CD4-positive, alpha-beta T cell (primary cell): ENCODE measurements around the gene KRT15. TPM values are rescaled to one million over a fixed set of nuclear protein-coding genes. Genes with fewer than 3 reads are reported as not detected.

ENCODE experiments used
- ATAC-seq: fragments of 200-7000 bp; cut with Tn5 transposase; one replicate; pipeline ENCODE4 v1.10.0; 2022; ENCODE audit warnings: mild to moderate bottlenecking; ENCODE audit not compliant: poor library complexity
- CTCF ChIA-PET: fragments of 350-600 bp; sonication (Branson Sonifier 250); formaldehyde crosslinking; loops from one replicate; lab custom pipeline; 2021; ENCODE audit warnings: antibody characterized with exemption, inconsistent platforms; lab: Charles Lee
- POLR2A ChIA-PET: fragments of 350-600 bp; sonication (Branson Sonifier 250); formaldehyde crosslinking; loops from one replicate; lab custom pipeline; 2021; ENCODE audit warnings: antibody characterized with exemption, inconsistent platforms; lab: Charles Lee
- DNase-seq, 14 experiments: peaks; one replicate each; pipeline ENCODE4 v3.0.0-alpha.2; 2013 to 2020; ENCODE audit warnings: mixed read lengths in 2 of 14
- H3K27ac ChIP-seq, 2 donors: one replicate each; pipeline versions ENCODE4 v1.5.1 to v1.7.0; 2013; ENCODE audit warnings: low read length in 2 of 2, low read depth in 1 of 2, mild to moderate bottlenecking in 1 of 2
- H3K27me3 ChIP-seq, 2 experiments: 1 replicate in 1 of 2; 2 replicates in 1 of 2; pipeline versions ENCODE4 v1.6.1 to v1.7.0; 2013; ENCODE audit warnings: low read length in 2 of 2, control low read depth in 1 of 2, mild to moderate bottlenecking in 1 of 2, moderate library complexity in 1 of 2; ENCODE audit not compliant: insufficient read depth in 2 of 2, control insufficient read depth in 1 of 2
- H3K36me3 ChIP-seq: one replicate; pipeline ENCODE4 v1.6.1; 2013; ENCODE audit warnings: low read length, control low read depth; ENCODE audit not compliant: insufficient read depth
- H3K4me1 ChIP-seq: one replicate; pipeline ENCODE4 v1.6.1; 2013; ENCODE audit warnings: low read length, control low read depth; ENCODE audit not compliant: insufficient read depth
- H3K4me3 ChIP-seq: one replicate; pipeline ENCODE4 v1.5.1; 2013; ENCODE audit warnings: mild to moderate bottlenecking, low read length, moderate library complexity
- H3K9me3 ChIP-seq, 2 experiments: 1 replicate in 1 of 2; 2 replicates in 1 of 2; pipeline versions ENCODE4 v1.6.1 to v1.7.0; 2013; ENCODE audit warnings: low read length in 2 of 2, mild to moderate bottlenecking in 2 of 2, control low read depth in 1 of 2, moderate library complexity in 1 of 2; ENCODE audit not compliant: control insufficient read depth in 1 of 2, insufficient read depth in 1 of 2
- H3K27ac Mint-ChIP-seq: one replicate; pipeline ENCODE4 v1.8.0; 2020; ENCODE audit warnings: mixed read lengths
- H3K27me3 Mint-ChIP-seq: one replicate; pipeline ENCODE4 v1.8.0; 2021; ENCODE audit warnings: mixed read lengths
- H3K36me3 Mint-ChIP-seq: one replicate; pipeline ENCODE4 v1.8.0; 2021; ENCODE audit warnings: low read depth, mixed read lengths
- H3K4me1 Mint-ChIP-seq: one replicate; pipeline ENCODE4 v1.8.0; 2021; ENCODE audit warnings: low read depth, mixed read lengths
- H3K4me3 Mint-ChIP-seq: one replicate; pipeline ENCODE4 v1.8.0; 2020; ENCODE audit warnings: mild to moderate bottlenecking, mixed read lengths
- H3K9me3 Mint-ChIP-seq: one replicate; pipeline ENCODE4 v1.8.0; 2020; ENCODE audit warnings: mixed read lengths
- intact Hi-C, 2 experiments: fragments of 100-400 bp; cut with DNase I in 1 of 2; cut with micrococcal nuclease in 1 of 2; formaldehyde crosslinking; loops; one replicate each; pipeline versions ENCODE4 v1.15.1 to v1.9.0; 2023 to 2025; cut with DNase I, micrococcal nuclease
- polyA plus RNA-seq, 2 donors: library from polyadenylated mRNA; unstranded; fragments of 120-200 nt; gene quantifications; one replicate each; pipeline ENCODE4 v1.2.1, GENCODE V29; 2013
- total RNA-seq, 174 experiments: library from RNA in 2 of 174; stranded (reverse) in 2 of 174; gene quantifications; one replicate each; pipeline ENCODE4 v1.2.3 and lab custom pipeline; 2021 to 2026
- TF ChIP-seq, protein P1 (sequence below): fragments of 200-600 bp; IDR thresholded peaks from one replicate; pipeline ENCODE4 v1.8.0; 2022; ENCODE audit warnings: antibody characterized with exemption, mild to moderate bottlenecking

Gene KRT15
- not detected for total RNA-seq
- not detected for polyA plus RNA-seq (2013, experiment 1 of 2)
- 0.03 TPM for polyA plus RNA-seq (2013, experiment 2 of 2)
- total RNA-seq (lab: John Stamatoyannopoulos, UW) = 0 to 0.14 (median 0) reads per million in 172 experiments

GRCh38 chr17:41518789-41519449, at the start of gene KRT15:
Gene KRT15, minus strand, starts transcription at chr17:41518890. Its CDS starts 63 bp downstream, at chr17:41518827.
- ChIA-PET POLR2A (no interaction called here), CTCF (no interaction called here)
- H3K4me1 ChIP-seq = no peaks in the 10 kb centered on the region
- H3K27ac ChIP-seq = no peak within 1 kb of the TSS
- TF ChIP-seq, protein P1, sequence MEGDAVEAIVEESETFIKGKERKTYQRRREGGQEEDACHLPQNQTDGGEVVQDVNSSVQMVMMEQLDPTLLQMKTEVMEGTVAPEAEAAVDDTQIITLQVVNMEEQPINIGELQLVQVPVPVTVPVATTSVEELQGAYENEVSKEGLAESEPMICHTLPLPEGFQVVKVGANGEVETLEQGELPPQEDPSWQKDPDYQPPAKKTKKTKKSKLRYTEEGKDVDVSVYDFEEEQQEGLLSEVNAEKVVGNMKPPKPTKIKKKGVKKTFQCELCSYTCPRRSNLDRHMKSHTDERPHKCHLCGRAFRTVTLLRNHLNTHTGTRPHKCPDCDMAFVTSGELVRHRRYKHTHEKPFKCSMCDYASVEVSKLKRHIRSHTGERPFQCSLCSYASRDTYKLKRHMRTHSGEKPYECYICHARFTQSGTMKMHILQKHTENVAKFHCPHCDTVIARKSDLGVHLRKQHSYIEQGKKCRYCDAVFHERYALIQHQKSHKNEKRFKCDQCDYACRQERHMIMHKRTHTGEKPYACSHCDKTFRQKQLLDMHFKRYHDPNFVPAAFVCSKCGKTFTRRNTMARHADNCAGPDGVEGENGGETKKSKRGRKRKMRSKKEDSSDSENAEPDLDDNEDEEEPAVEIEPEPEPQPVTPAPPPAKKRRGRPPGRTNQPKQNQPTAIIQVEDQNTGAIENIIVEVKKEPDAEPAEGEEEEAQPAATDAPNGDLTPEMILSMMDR = no peak
- Mint-ChIP-seq H3K36me3 (no peaks in the 10 kb centered on the region), H3K9me3 (no peaks in the 10 kb centered on the region), H3K27ac (no peak within 1 kb of the TSS), H3K4me1 (no peaks in the 10 kb centered on the region), H3K27me3 (peaks cover 6% of the 10 kb centered on the region), H3K4me3 (no peak within 1 kb of the TSS)
- H3K27me3 ChIP-seq = peaks cover 0 to 5% of the 10 kb centered on the region in 2 experiments
- no peaks in the 10 kb centered on the region for H3K36me3 ChIP-seq
- no peaks in the 10 kb centered on the region for H3K9me3 ChIP-seq
- intact Hi-C loops = no loop called here
- ATAC-seq (no peak), DNase-seq (no peak)
- H3K4me3 ChIP-seq = no peak within 1 kb of the TSS

GRCh38 chr17:41567317-41567716, 48.6 kb upstream of the KRT15 start:
- Histone ChIP-seq H3K36me3 (no peaks in the 10 kb centered on the region), H3K4me3 (no peak overlapping the region), H3K9me3 (peaks cover 10 to 16% of the 10 kb centered on the region in 2 experiments), H3K4me1 (peaks cover 4% of the 10 kb centered on the region), H3K27me3 (peaks cover 4 to 11% of the 10 kb centered on the region in 2 experiments), H3K27ac (peak overlapping the region; percentile 14 to 47)
- H3K36me3 Mint-ChIP-seq = no peaks in the 10 kb centered on the region
- H3K4me3 Mint-ChIP-seq = no peak overlapping the region
- CTCF ChIA-PET = interaction anchor here (2.3 kb wide), 1 partner anchor 18 kb away, joined by 7 read pairs; no protein-coding TSS in a partner anchor
- peaks cover 27% of the 10 kb centered on the region for H3K27me3 Mint-ChIP-seq
- intact Hi-C loops = no loop called here
- H3K9me3 Mint-ChIP-seq = peaks cover 6% of the 10 kb centered on the region
- H3K4me1 Mint-ChIP-seq = peaks cover 19% of the 10 kb centered on the region
- TF ChIP-seq, protein P1 = no peak
- POLR2A ChIA-PET = no interaction called here
- peak overlapping the region; percentile 71 for H3K27ac Mint-ChIP-seq
- ATAC-seq (peak; percentile 17), DNase-seq (peak in 4 of 14 experiments; percentile 6 to 24 (median 10))

DNA sequence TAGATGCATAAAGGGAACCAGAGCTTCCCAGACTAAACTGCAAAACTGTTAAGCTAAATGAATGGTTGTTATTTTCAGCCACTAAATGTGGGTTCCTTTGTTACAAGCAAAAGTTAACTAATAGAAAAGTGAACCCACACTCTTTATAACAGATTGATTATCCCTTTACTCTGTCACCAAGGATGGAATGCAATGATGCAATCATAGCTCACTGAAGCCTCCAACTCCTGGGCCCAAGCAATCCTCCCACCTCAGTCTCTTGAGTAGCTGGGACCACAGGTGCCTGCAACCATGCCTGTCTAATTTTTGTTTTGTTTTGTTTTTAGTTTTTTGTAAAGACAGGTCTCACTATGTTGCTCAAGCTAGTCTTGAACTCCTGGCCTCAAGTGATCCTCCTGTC, 46.6 kb upstream of the KRT15 start:
- intact Hi-C loops = no loop called here
- CTCF ChIA-PET = interaction anchor here (2.3 kb wide), 1 partner anchor 16 kb away, joined by 7 read pairs; no protein-coding TSS in a partner anchor
- Histone ChIP-seq H3K27me3 (peaks cover 7 to 18% of the 10 kb centered on the region in 2 experiments), H3K4me3 (no peak overlapping the region), H3K36me3 (no peaks in the 10 kb centered on the region), H3K4me1 (peaks cover 4% of the 10 kb centered on the region), H3K27ac (no peak overlapping the region), H3K9me3 (peaks cover 10 to 16% of the 10 kb centered on the region in 2 experiments)
- no peak for ATAC-seq
- H3K9me3 Mint-ChIP-seq = peaks cover 6% of the 10 kb centered on the region
- H3K36me3 Mint-ChIP-seq = no peaks in the 10 kb centered on the region
- H3K4me1 Mint-ChIP-seq = peaks cover 19% of the 10 kb centered on the region
- TF ChIP-seq, protein P1 = no peak
- H3K27ac Mint-ChIP-seq = no peak overlapping the region
- POLR2A ChIA-PET = no interaction called here
- H3K27me3 Mint-ChIP-seq = peaks cover 29% of the 10 kb centered on the region
- no peak overlapping the region for H3K4me3 Mint-ChIP-seq
- no peak for DNase-seq
